Stomach smooth muscle (tissue), 2 donors: ENCODE measurements around the gene SMPDL3A.

Source experiments
- H3K27ac ChIP-seq: one replicate; pipeline ENCODE4 v1.7.0; 2013; ENCODE audit warnings: mild to moderate bottlenecking, low read length, inconsistent platforms
- H3K27me3 ChIP-seq, 2 donors: one replicate each; pipeline ENCODE4 v1.7.0; 2013; ENCODE audit warnings: low read length in 2 of 2; ENCODE audit not compliant: insufficient read depth in 2 of 2, control insufficient read depth in 1 of 2
- H3K36me3 ChIP-seq, 2 donors: one replicate each; pipeline ENCODE4 v1.7.0; 2013; ENCODE audit warnings: low read length in 2 of 2; ENCODE audit not compliant: control insufficient read depth in 2 of 2, insufficient read depth in 2 of 2
- H3K4me1 ChIP-seq: one replicate; pipeline ENCODE4 v1.7.0; 2013; ENCODE audit warnings: low read length; ENCODE audit not compliant: control insufficient read depth, insufficient read depth
- H3K4me3 ChIP-seq, 2 donors: one replicate each; pipeline ENCODE4 v1.7.0; 2013; ENCODE audit warnings: low read length in 2 of 2
- H3K9ac ChIP-seq, 2 donors: one replicate each; pipeline ENCODE4 v1.7.0; 2013; ENCODE audit warnings: low read length in 2 of 2, mild to moderate bottlenecking in 1 of 2
- H3K9me3 ChIP-seq, 2 donors: one replicate each; pipeline ENCODE4 v1.7.0; 2013; ENCODE audit warnings: low read length in 2 of 2; ENCODE audit not compliant: control insufficient read depth in 2 of 2
- donor health status: healthy.
- donor health status: Pancreatic carcinoma.

The SMPDL3A gene

GRCh38 chr6:122753000-122753687 lies 35.9 kb upstream of the SMPDL3A start:
- Histone ChIP-seq H3K36me3 (no peaks in the 10 kb centered on the region), H3K27ac (no peak overlapping the region), H3K9ac (no peak overlapping the region), H3K4me1 (no peaks in the 10 kb centered on the region), H3K9me3 (no peaks in the 10 kb centered on the region), H3K27me3 (no peaks in the 10 kb centered on the region), H3K4me3 (no peak overlapping the region)

DNA sequence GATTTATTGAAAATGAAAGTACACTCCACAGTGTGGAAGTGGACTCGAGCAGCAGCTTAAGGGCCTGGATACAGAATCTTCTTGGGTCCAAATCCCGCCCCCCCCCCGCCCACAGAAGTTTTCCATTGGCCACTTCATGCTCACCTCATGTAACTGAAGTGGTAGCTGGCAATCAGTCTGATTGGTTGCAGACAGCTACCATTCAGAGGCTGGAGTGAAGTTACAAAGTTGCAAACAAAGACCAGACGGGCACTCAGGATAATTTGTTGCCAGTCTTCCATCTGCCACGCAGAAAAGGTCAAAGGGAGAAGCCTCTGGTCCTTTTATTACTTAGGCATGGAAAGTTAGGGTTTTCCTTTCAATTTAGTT lies 35.4 kb upstream of the SMPDL3A start:
- H3K9ac ChIP-seq, result no peak overlapping the region
- no peaks in the 10 kb centered on the region for H3K9me3 ChIP-seq
- H3K4me1 ChIP-seq, result no peaks in the 10 kb centered on the region
- H3K4me3 ChIP-seq, result no peak overlapping the region
- H3K36me3 ChIP-seq, result no peaks in the 10 kb centered on the region
- H3K27me3 ChIP-seq, result no peaks in the 10 kb centered on the region
- H3K27ac ChIP-seq, result no peak overlapping the region

DNA sequence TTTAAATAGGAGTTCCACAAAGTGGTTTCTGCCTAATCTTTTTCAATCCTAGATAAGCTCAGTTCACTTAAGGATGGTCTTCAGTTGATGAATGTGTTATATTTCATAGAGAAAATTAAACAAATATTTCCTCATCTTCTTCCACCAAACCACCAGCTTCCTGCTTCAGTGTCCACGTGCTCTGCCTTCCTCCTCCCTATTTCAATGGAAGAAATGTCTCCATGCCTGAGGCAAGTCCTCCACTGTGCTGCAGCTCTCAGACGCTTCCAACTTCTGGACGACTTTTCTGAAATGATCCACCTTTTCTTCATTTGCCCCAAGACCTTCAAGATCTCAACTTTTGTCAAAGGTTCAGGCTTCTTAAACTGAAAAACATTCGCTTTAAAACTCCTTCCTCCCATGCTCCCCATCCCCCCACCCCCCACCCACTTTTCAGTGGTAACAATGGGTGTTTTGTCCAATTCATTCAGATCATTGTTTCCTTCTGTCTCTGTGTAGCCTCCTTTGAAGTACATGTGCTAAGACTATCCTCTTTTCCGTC lies 34.8 kb upstream of the SMPDL3A start:
- Histone ChIP-seq H3K9ac (no peak overlapping the region), H3K27me3 (no peaks in the 10 kb centered on the region), H3K36me3 (no peaks in the 10 kb centered on the region), H3K9me3 (no peaks in the 10 kb centered on the region), H3K4me3 (no peak overlapping the region), H3K4me1 (no peaks in the 10 kb centered on the region), H3K27ac (no peak overlapping the region)

GRCh38 chr6:122755901-122756300 lies 33.2 kb upstream of the SMPDL3A start:
- H3K9me3 ChIP-seq, result no peaks in the 10 kb centered on the region
- H3K9ac ChIP-seq, result no peak overlapping the region
- H3K27ac ChIP-seq, result no peak overlapping the region

GRCh38 chr6:122758927-122759334 lies 30.1 kb upstream of the SMPDL3A start:
- Histone ChIP-seq H3K4me1 (no peaks in the 10 kb centered on the region), H3K27ac (no peak overlapping the region), H3K27me3 (no peaks in the 10 kb centered on the region), H3K4me3 (no peak overlapping the region), H3K36me3 (no peaks in the 10 kb centered on the region), H3K9me3 (no peaks in the 10 kb centered on the region), H3K9ac (no peak overlapping the region)

More at GRCh38 chr6:122755901-122756300, 33.2 kb upstream of the SMPDL3A start:
- Histone ChIP-seq H3K4me3 (no peak overlapping the region), H3K27me3 (no peaks in the 10 kb centered on the region), H3K4me1 (no peaks in the 10 kb centered on the region), H3K36me3 (no peaks in the 10 kb centered on the region)

DNA sequence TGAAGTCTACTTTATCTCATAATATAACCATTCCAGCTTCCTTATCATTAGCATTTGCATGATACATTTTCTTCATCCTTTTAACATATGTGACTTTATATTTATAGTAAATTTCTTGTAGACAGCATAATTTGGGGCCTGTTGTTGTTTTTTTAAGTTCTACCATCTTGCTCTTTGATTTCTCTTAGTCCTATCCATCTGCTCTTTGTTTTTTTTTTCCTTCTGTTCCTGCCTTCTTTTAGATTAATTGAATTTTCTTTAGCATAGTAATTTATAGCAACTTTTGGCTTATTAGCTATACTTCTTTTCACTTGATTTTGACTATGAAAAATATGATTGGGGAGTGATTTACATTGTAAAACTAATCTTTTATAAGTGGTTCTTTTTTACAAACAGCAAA lies 28.7 kb upstream of the SMPDL3A start:
- H3K27ac ChIP-seq, result no peak overlapping the region
- no peaks in the 10 kb centered on the region for H3K4me1 ChIP-seq
- H3K4me3 ChIP-seq, result no peak overlapping the region
- no peaks in the 10 kb centered on the region for H3K9me3 ChIP-seq
- H3K36me3 ChIP-seq, result no peaks in the 10 kb centered on the region
- H3K9ac ChIP-seq, result no peak overlapping the region
- no peaks in the 10 kb centered on the region for H3K27me3 ChIP-seq

- Histone ChIP-seq H3K27ac (no peak overlapping the region), H3K36me3 (no peaks in the 10 kb centered on the region), H3K9me3 (no peaks in the 10 kb centered on the region), H3K4me1 (no peaks in the 10 kb centered on the region), H3K4me3 (no peak overlapping the region), H3K27me3 (no peaks in the 10 kb centered on the region), H3K9ac (no peak overlapping the region)
These were observed 22.8 kb upstream of the SMPDL3A start for GRCh38 chr6:122766256-122766655.

DNA sequence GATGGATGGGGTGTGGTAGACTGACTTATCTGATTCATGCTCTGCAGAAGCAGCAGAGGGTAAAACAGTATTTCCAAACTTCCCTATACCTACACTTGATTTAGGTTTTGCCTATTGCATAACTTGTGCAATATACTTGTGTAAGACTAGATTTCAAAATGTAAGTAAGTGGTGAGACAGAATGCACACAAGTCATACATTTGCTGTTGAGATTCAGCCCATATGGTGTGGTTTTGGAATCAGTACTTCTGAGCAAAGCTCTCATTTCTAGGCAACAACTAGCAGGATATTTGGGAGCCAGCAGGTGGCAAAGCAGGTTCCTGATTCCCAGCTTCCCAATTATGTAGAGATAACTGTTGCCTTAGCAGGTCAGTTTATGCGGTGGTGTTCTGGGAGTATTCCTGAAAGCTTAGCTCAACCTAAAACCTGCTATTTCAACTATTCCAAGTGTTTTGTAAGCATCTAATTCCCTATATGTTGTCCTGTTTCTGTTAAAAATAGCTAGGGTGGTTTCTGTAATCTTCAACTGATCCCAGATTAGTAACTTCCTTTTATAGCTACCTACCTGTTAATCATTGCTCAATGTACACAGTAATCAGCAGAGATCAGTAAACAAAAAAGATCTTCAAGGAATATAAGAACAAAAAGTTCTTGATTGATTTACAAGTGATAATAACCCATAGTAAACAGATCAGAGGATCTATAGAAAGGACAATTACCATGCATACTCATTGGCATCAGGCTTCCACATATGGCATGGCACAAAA lies 18.0 kb upstream of the SMPDL3A start:
- Histone ChIP-seq H3K4me3 (no peak overlapping the region), H3K9ac (no peak overlapping the region), H3K27me3 (no peaks in the 10 kb centered on the region), H3K27ac (no peak overlapping the region), H3K36me3 (no peaks in the 10 kb centered on the region), H3K9me3 (no peaks in the 10 kb centered on the region), H3K4me1 (no peaks in the 10 kb centered on the region)

DNA sequence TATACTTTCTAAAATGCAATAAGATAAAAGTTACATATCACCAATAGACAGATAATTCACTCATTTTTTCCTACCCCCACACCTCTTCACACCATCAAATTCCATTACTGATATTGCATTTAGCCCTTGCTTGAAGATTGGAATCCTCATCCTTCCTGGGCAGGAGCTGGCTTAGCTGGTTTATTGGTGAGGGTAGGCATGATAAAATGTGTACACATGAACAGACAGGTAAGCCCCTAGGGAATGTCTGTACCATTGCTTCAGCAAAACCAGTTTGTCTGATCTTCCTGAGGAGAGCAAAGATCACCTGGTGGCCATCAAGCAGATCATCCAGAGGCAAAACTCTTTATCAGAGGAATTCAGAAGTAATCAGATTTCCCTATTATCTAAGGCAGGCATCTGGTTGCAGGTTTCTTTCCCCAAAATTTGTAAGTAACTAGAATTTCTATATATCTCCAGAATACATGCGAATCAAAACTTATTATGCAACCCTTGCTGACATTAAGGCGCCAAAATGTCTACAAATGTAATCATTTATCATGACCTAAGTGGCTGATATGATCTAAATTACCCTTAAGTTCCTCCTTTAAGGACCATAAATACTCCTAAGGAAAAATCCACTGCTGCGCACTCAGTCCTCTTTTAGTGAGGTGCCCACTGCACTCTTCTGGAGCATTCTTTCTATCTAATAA lies 16.2 kb upstream of the SMPDL3A start:
- Histone ChIP-seq H3K36me3 (no peaks in the 10 kb centered on the region), H3K9me3 (no peaks in the 10 kb centered on the region), H3K27me3 (no peaks in the 10 kb centered on the region), H3K9ac (no peak overlapping the region), H3K4me3 (no peak overlapping the region), H3K27ac (no peak overlapping the region), H3K4me1 (no peaks in the 10 kb centered on the region)

- Histone ChIP-seq H3K27ac (no peak overlapping the region), H3K4me1 (no peaks in the 10 kb centered on the region), H3K9me3 (no peaks in the 10 kb centered on the region), H3K9ac (no peak overlapping the region), H3K4me3 (no peak overlapping the region), H3K27me3 (no peaks in the 10 kb centered on the region), H3K36me3 (no peaks in the 10 kb centered on the region)
These were observed 13.1 kb upstream of the SMPDL3A start for GRCh38 chr6:122775975-122776374.
